Uterus (tissue), 2 donors: ENCODE results near the gene EDDM13.

Experiments used
- CTCF ChIP-seq, 4 experiments: fragments of 200-600 bp in 2 of 4; fragments of 450-650 bp in 2 of 4; sonication (generic) in 2 of 4; IDR thresholded peaks; one replicate each; pipeline ENCODE4 v1.5.1; 2016 to 2019; ENCODE audit warnings: antibody characterized with exemption in 4 of 4, mild to moderate bottlenecking in 2 of 4, moderate library complexity in 1 of 4
- POLR2A ChIP-seq, 2 donors: fragments of 450-650 bp; IDR thresholded peaks; one replicate each; pipeline ENCODE4 v1.6.1; 2016; ENCODE audit warnings: antibody characterized with exemption in 2 of 2, mild to moderate bottlenecking in 1 of 2, moderate library complexity in 1 of 2

GRCh38 chr19:56304243-56304642, 31.7 kb downstream of the EDDM13 start:
- TF ChIP-seq CTCF (IDR thresholded peaks at IDR 0.05) (no peak), POLR2A (IDR thresholded peaks at IDR 0.05) (no peak)
